ENCODE measurements around the gene YWHAB.

DNA sequence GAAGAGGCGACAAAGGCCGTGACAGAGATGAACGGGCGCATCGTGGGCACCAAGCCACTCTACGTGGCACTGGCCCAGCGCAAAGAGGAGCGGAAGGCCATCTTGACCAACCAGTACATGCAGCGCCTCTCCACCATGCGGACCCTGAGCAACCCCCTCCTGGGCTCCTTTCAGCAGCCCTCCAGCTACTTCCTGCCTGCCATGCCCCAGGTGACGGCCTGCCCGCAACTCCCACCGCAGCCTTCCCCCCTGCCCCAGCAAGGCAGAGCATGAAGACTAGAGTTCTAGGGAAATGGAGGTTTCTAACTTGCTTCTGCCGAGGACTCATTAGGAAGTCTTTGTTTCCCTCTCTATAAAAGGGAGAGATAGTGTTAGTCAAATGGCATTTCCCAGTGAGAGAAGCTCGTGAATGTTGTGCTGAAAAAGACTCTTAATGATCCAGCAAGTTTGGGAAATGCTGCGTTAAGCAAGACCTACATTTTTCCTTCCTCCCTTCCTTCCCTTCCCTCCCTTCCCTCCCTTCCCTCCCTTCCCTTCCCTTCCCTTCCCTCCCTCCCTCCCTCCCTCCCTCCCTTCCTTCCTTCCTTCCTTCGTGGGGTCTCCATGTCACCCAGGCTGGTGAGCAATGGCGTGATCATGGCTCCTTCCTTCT lies 45.1 kb downstream of the YWHAB start:
- TF ChIP-seq, protein P1, sequence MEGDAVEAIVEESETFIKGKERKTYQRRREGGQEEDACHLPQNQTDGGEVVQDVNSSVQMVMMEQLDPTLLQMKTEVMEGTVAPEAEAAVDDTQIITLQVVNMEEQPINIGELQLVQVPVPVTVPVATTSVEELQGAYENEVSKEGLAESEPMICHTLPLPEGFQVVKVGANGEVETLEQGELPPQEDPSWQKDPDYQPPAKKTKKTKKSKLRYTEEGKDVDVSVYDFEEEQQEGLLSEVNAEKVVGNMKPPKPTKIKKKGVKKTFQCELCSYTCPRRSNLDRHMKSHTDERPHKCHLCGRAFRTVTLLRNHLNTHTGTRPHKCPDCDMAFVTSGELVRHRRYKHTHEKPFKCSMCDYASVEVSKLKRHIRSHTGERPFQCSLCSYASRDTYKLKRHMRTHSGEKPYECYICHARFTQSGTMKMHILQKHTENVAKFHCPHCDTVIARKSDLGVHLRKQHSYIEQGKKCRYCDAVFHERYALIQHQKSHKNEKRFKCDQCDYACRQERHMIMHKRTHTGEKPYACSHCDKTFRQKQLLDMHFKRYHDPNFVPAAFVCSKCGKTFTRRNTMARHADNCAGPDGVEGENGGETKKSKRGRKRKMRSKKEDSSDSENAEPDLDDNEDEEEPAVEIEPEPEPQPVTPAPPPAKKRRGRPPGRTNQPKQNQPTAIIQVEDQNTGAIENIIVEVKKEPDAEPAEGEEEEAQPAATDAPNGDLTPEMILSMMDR (IDR thresholded peaks at IDR 0.05 in 8 of 11, conservative IDR thresholded peaks at IDR 0.05 in 3 of 11) = no peak
- no peak for TF ChIP-seq POLR2AphosphoS5 (IDR thresholded peaks at IDR 0.05)
- TF ChIP-seq POLR2A (IDR thresholded peaks at IDR 0.05) = no peak

All from spleen (tissue), 7 donors.